ENCODE data around the gene DENND4A.

DNA sequence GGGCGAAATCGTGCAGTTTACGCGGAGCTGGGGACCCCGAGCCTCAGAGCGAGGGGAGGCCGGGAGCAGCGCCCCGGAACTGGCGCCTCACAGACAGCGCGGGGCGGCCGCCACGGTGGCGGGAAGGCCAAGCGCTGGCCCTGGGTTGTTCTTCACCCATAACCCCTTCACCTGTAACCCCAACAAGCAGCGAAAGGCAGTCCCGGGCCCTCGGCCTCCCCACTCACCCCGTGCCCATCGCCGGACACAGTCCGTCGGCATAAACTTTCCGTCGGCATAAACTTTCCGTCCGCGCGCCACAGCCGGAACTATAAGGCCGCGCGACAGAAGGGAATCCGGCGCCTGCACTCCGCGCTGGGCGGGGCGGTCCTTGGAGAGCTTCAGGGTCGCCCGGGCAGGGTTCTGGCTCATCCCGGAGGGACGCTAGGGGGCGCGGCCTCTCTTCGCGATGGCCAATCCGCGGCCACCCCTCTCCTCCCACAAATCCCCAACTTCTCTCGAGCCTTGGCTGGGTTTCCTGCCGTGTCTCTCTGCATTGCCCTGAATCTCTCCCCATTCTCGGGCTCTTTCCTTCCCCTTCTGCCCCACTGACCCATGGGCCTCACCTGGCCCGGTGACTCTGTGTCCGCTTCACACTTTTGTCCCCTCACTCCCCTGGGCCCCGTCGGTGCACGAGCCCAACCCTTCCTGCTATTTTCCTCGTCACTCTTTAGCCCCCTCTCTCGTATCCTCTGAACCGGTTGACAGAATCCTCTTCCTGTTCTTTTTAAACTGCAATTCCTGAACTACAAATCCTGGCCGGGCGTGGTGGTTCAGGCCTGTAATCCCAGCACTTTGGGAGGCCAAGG, 181.0 kb downstream of the DENND4A start, which contains the start of gene INTS14:
- TF ChIP-seq, protein P1, sequence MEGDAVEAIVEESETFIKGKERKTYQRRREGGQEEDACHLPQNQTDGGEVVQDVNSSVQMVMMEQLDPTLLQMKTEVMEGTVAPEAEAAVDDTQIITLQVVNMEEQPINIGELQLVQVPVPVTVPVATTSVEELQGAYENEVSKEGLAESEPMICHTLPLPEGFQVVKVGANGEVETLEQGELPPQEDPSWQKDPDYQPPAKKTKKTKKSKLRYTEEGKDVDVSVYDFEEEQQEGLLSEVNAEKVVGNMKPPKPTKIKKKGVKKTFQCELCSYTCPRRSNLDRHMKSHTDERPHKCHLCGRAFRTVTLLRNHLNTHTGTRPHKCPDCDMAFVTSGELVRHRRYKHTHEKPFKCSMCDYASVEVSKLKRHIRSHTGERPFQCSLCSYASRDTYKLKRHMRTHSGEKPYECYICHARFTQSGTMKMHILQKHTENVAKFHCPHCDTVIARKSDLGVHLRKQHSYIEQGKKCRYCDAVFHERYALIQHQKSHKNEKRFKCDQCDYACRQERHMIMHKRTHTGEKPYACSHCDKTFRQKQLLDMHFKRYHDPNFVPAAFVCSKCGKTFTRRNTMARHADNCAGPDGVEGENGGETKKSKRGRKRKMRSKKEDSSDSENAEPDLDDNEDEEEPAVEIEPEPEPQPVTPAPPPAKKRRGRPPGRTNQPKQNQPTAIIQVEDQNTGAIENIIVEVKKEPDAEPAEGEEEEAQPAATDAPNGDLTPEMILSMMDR (IDR thresholded peaks at IDR 0.05), result peak; percentile 58 to 72 (median 59)
- no peak for TF ChIP-seq POLR2A (IDR thresholded peaks at IDR 0.05)
